Testis (tissue), 2 donors: ENCODE data around the gene UPP1.

ENCODE experiments used
- POLR2A ChIP-seq: fragments of 450-650 bp; IDR thresholded peaks from one replicate; pipeline ENCODE4 v1.6.1; 2017; ENCODE audit warnings: antibody characterized with exemption, mild to moderate bottlenecking, moderate library complexity
- TF ChIP-seq, protein P1 (sequence below), 3 experiments: fragments of 450-650 bp in 2 of 3; fragments of 200-600 bp in 1 of 3; sonication (generic) in 1 of 3; IDR thresholded peaks; one replicate each; pipeline ENCODE4 v1.5.1; 2016 to 2019; ENCODE audit warnings: antibody characterized with exemption in 3 of 3, mild to moderate bottlenecking in 2 of 3, moderate library complexity in 1 of 3

DNA sequence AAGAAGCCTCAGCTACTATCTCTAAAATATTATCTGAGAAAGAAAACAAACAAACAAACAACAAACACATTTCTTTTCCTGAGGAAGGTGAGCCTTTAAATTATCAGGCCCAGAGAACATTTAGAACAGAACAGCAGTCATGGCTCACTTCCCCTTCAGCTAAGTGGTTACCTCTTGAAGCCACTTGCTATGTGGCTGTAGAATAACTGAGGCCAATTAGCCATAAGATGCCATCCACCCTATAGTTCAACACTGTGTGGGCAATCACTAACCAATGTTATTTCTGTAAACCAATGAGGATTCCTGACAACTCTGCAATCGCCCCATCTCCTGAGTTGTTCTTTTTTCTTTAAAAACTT is 3.7 kb upstream of the UPP1 start:
- TF ChIP-seq, protein P1, sequence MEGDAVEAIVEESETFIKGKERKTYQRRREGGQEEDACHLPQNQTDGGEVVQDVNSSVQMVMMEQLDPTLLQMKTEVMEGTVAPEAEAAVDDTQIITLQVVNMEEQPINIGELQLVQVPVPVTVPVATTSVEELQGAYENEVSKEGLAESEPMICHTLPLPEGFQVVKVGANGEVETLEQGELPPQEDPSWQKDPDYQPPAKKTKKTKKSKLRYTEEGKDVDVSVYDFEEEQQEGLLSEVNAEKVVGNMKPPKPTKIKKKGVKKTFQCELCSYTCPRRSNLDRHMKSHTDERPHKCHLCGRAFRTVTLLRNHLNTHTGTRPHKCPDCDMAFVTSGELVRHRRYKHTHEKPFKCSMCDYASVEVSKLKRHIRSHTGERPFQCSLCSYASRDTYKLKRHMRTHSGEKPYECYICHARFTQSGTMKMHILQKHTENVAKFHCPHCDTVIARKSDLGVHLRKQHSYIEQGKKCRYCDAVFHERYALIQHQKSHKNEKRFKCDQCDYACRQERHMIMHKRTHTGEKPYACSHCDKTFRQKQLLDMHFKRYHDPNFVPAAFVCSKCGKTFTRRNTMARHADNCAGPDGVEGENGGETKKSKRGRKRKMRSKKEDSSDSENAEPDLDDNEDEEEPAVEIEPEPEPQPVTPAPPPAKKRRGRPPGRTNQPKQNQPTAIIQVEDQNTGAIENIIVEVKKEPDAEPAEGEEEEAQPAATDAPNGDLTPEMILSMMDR (IDR thresholded peaks at IDR 0.05): no peak
- TF ChIP-seq POLR2A: no peak
